Esophagus (tissue), 2 donors: Measurements from ENCODE around the gene NEIL3. TPM values are rescaled to one million over a fixed set of nuclear protein-coding genes. Genes with fewer than 3 reads are reported as not detected.

ENCODE experiments used
- polyA plus RNA-seq, 2 donors: library from polyadenylated mRNA; stranded (reverse); fragments of 200-250 nt; gene quantifications; one replicate each; pipeline ENCODE4 v1.2.3, GENCODE V29; 2013
- donor health status: healthy with polysubstance abuse.
- donor health status: Bipolar disorder and iron deficiency.

Gene NEIL3
- polyA plus RNA-seq, 2 donors, result 1.0 to 1.9 TPM

Other genes with a start within 250 kb of the NEIL3 start
- gene AGA, start 132.6 kb downstream of the NEIL3 start, polyA plus RNA-seq, result 10 to 100 TPM; 11.7 to 25.5 TPM